Measurements from ENCODE around the gene P3H4. TPM values are rescaled to one million over a fixed set of nuclear protein-coding genes. Genes with fewer than 3 reads are reported as not detected.
A peak's percentile ranks its signal among the peaks of the same experiment; 100 is the strongest.

P3H4 gene
- total and polyA plus RNA-seq, 8 donors = 19.1 to 47.1 (median 31.0) TPM

DNA sequence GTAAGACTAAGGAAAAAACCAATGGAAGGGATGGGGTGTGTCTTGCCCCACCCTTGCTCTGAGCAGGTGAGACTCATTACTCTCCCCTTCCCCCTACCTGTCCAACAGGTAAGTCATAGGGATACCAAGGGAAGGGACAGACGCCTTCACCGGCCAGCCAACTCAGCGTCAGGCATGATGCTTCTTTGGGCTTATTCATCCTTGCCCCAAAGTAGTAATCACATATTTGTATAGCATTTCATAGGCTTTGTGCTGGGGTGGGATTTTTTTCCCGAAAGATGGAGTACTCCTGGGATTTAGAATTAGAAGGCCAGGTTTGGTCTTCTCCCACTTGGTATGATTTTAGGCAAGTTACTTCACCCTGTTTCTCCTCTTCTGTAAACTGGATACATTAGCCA lies 24.7 kb downstream of the P3H4 start:
- H3K36me3 ChIP-seq = no peaks in the 10 kb centered on the region
- H3K9me3 ChIP-seq = no peaks in the 10 kb centered on the region
- ATAC-seq (no peak), DNase-seq (no peak)
- peak overlapping the region in 1 of 2 donors; percentile 57 for H3K4me3 ChIP-seq
- H3K27me3 ChIP-seq = peaks cover 0 to 28% of the 10 kb centered on the region in 2 donors
- H3K4me1 ChIP-seq = peaks cover 12 to 51% of the 10 kb centered on the region in 2 donors
- TF ChIP-seq, protein P1, sequence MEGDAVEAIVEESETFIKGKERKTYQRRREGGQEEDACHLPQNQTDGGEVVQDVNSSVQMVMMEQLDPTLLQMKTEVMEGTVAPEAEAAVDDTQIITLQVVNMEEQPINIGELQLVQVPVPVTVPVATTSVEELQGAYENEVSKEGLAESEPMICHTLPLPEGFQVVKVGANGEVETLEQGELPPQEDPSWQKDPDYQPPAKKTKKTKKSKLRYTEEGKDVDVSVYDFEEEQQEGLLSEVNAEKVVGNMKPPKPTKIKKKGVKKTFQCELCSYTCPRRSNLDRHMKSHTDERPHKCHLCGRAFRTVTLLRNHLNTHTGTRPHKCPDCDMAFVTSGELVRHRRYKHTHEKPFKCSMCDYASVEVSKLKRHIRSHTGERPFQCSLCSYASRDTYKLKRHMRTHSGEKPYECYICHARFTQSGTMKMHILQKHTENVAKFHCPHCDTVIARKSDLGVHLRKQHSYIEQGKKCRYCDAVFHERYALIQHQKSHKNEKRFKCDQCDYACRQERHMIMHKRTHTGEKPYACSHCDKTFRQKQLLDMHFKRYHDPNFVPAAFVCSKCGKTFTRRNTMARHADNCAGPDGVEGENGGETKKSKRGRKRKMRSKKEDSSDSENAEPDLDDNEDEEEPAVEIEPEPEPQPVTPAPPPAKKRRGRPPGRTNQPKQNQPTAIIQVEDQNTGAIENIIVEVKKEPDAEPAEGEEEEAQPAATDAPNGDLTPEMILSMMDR (IDR thresholded peaks at IDR 0.05) = no peak
- intact Hi-C loops (cut with DNase I) = no loop called here
- peak overlapping the region; percentile 42 to 51 for H3K27ac ChIP-seq

DNA sequence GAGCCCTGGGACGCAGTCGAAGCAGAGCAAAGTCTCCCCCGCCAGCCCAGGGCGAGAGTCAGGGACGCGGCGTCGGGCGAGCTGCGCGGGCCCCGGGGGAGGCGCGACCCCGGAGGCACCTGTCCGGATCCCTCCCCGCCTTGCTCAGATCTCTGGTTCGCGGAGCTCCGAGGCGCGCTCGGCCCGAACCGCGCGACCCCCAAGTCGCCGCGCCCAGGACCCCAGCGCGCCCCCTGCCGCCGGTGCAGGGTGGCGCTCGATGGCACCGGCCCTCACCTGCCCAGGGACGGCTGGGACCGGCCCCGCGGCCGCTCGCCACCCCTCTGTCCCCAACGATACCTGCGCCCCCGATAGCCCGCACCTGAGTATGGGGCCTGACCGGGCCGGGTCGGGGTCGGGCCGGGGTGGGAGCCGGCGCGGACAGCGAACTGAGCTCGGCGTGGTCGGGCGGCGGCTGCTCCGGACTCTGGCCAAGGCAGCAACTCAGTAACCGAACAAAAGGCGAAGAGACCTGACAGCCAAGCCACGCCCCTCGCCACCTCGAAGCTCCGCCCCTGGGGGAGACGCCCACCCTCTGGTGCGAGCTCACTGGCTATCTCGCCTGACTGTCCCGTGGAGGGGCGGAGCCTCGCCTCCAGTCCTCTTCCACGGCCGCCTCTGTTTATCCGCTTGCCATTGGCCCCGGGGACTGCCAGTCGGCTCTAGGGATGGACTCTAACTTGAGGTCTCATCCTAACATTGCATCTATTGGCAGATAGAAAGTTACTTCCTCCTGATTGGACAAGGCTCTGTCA lies 25.3 kb downstream of the P3H4 start, which contains the start of gene JUP:
Gene JUP, minus strand, starts transcription at position 485 of the 794 bp plus-strand sequence. CDS start 14,857 bp downstream, outside the sequence.
- H3K27ac ChIP-seq = peak within 1 kb of the TSS; percentile 86 to 91
- peaks cover 0 to 28% of the 10 kb centered on the region in 2 donors for H3K27me3 ChIP-seq
- intact Hi-C loops (cut with DNase I) = no loop called here
- peak within 1 kb of the TSS; percentile 57 for H3K4me3 ChIP-seq
- peak; percentile 97 to 99 (median 98) for DNase-seq
- no peaks in the 10 kb centered on the region for H3K36me3 ChIP-seq
- H3K9me3 ChIP-seq = no peaks in the 10 kb centered on the region
- TF ChIP-seq, protein P1 (IDR thresholded peaks at IDR 0.05) = peak; percentile 52 to 59
- peak; percentile 93 for ATAC-seq
- peaks cover 18 to 57% of the 10 kb centered on the region in 2 donors for H3K4me1 ChIP-seq

DNA sequence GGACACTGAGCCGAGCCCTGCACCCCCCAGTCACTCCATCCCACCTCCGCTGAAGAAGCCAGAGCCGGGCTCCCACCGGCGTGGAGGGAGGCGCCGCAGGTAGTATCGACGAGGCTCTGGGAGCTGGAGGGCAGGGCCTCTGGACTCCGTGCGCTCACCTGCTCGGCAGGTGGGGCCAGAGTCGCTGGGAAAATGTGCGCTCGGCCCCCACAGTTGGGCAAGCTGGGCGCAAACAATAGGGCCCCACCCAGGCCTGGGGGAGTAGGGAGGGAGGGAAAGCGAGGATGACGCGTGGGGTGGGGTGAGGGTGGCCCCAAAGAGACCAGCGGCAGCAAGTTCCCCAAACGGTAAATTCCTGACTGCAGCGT lies 25.9 kb downstream of the P3H4 start:
- H3K9me3 ChIP-seq = no peaks in the 10 kb centered on the region
- intact Hi-C loops (cut with DNase I) = no loop called here
- H3K27me3 ChIP-seq = peaks cover 0 to 28% of the 10 kb centered on the region in 2 donors
- H3K27ac ChIP-seq = peak overlapping the region; percentile 86 to 91
- DNase-seq = peak in 3 of 4 donors; percentile 70 to 89 (median 82)
- H3K36me3 ChIP-seq = no peaks in the 10 kb centered on the region
- peaks cover 20 to 61% of the 10 kb centered on the region in 2 donors for H3K4me1 ChIP-seq
- peak overlapping the region; percentile 57 for H3K4me3 ChIP-seq
- TF ChIP-seq, protein P1 (IDR thresholded peaks at IDR 0.05) = no peak
- ATAC-seq = peak; percentile 51

DNA sequence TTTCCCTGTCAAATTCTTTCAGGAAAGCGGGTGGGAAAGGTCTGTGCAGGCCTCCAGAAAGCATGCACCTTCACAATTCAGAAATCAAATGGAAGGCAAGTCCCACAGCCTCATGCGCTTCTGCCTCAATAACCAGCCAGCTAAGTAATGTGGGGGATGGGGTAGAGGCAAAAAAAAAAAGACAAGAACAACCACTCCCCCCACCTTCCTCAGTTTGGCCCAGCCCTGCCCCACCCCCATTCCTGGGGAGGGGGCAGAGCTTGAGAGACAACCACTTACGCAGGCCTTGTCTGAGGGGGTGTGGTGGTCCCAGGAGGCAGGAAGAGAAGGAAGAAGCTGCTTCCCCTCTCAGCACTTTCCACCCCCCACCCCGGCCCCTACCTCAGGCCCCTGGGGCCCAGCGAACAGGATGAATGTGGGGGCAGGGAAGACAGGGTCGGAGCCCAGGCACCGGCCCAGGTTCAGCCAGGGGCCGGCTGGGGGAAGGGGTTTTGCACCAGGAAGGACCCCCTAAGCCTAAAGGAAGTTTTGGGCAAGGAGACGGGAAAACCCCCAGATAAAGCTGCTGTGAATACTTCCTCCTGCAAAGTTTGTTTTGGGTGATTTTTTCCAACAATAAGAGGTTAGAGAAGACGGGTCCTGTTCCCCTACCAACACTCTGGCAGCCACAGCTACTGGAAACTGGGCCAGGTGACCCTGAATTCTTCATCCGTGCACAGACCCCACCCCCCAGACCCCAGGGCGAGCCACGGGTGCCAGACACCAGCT lies 26.5 kb downstream of the P3H4 start:
- peaks cover 0 to 28% of the 10 kb centered on the region in 2 donors for H3K27me3 ChIP-seq
- peaks cover 20 to 61% of the 10 kb centered on the region in 2 donors for H3K4me1 ChIP-seq
- DNase-seq (peak in 1 of 4 donors; percentile 80), ATAC-seq (no peak)
- no peaks in the 10 kb centered on the region for H3K36me3 ChIP-seq
- intact Hi-C loops (cut with DNase I) = no loop called here
- peak overlapping the region; percentile 86 to 91 for H3K27ac ChIP-seq
- H3K4me3 ChIP-seq = peak overlapping the region; percentile 57
- TF ChIP-seq, protein P1 (IDR thresholded peaks at IDR 0.05) = no peak
- no peaks in the 10 kb centered on the region for H3K9me3 ChIP-seq

All from left lung (tissue), 10 donors.